Osteocyte (in vitro differentiated cells): ENCODE data around the gene GSK3B. TPM values are rescaled to one million over a fixed set of nuclear protein-coding genes. Genes with fewer than 3 reads are reported as not detected.

Experiments used
- DNase-seq: peaks from one replicate; pipeline ENCODE4 v3.0.0; 2021; ENCODE audit warnings: mixed read lengths; ENCODE audit not compliant: unreplicated experiment; ENCODE audit errors: extremely low spot score
- H3K27ac Mint-ChIP-seq: one replicate; pipeline ENCODE4 v1.8.0; 2021; ENCODE audit warnings: mild to moderate bottlenecking, mixed read lengths; ENCODE audit not compliant: unreplicated experiment
- H3K27me3 Mint-ChIP-seq: one replicate; pipeline ENCODE4 v1.8.0; 2021; ENCODE audit warnings: mixed read lengths; ENCODE audit not compliant: unreplicated experiment
- H3K36me3 Mint-ChIP-seq: one replicate; pipeline ENCODE4 v1.8.0; 2021; ENCODE audit warnings: mixed read lengths; ENCODE audit not compliant: unreplicated experiment
- H3K4me1 Mint-ChIP-seq: one replicate; pipeline ENCODE4 v1.8.0; 2021; ENCODE audit warnings: mixed read lengths; ENCODE audit not compliant: unreplicated experiment
- H3K4me3 Mint-ChIP-seq: one replicate; pipeline ENCODE4 v1.8.0; 2021; ENCODE audit warnings: mild to moderate bottlenecking, moderate library complexity, mixed read lengths; ENCODE audit not compliant: unreplicated experiment
- H3K9me3 Mint-ChIP-seq: one replicate; pipeline ENCODE4 v1.8.0; 2021; ENCODE audit warnings: mixed read lengths; ENCODE audit not compliant: unreplicated experiment
- total RNA-seq: library from RNA; stranded (reverse); gene quantifications from 2 replicates; pipeline ENCODE4 v1.2.1, GENCODE V29; 2021
- TF ChIP-seq, protein P1 (sequence below): fragments of 200-600 bp; sonication (generic); IDR thresholded peaks from 2 replicates; pipeline ENCODE4 v1.5.0; 2021; ENCODE audit warnings: antibody characterized with exemption, mild to moderate bottlenecking, moderate library complexity

The GSK3B gene
- total RNA-seq, 1 donor from 2014 or later, result 80.0 TPM

- no peaks in the 10 kb centered on the region for H3K27me3 Mint-ChIP-seq
- peaks cover 25% of the 10 kb centered on the region for H3K4me1 Mint-ChIP-seq
- H3K36me3 Mint-ChIP-seq, result peaks cover 6% of the 10 kb centered on the region
- no peak for DNase-seq
- no peaks in the 10 kb centered on the region for H3K9me3 Mint-ChIP-seq
- TF ChIP-seq, protein P1, sequence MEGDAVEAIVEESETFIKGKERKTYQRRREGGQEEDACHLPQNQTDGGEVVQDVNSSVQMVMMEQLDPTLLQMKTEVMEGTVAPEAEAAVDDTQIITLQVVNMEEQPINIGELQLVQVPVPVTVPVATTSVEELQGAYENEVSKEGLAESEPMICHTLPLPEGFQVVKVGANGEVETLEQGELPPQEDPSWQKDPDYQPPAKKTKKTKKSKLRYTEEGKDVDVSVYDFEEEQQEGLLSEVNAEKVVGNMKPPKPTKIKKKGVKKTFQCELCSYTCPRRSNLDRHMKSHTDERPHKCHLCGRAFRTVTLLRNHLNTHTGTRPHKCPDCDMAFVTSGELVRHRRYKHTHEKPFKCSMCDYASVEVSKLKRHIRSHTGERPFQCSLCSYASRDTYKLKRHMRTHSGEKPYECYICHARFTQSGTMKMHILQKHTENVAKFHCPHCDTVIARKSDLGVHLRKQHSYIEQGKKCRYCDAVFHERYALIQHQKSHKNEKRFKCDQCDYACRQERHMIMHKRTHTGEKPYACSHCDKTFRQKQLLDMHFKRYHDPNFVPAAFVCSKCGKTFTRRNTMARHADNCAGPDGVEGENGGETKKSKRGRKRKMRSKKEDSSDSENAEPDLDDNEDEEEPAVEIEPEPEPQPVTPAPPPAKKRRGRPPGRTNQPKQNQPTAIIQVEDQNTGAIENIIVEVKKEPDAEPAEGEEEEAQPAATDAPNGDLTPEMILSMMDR, result no peak
- no peak overlapping the region for H3K27ac Mint-ChIP-seq
- no peak overlapping the region for H3K4me3 Mint-ChIP-seq
These were observed 9.0 kb upstream of the GSK3B start for GRCh38 chr3:120103276-120103675.

DNA sequence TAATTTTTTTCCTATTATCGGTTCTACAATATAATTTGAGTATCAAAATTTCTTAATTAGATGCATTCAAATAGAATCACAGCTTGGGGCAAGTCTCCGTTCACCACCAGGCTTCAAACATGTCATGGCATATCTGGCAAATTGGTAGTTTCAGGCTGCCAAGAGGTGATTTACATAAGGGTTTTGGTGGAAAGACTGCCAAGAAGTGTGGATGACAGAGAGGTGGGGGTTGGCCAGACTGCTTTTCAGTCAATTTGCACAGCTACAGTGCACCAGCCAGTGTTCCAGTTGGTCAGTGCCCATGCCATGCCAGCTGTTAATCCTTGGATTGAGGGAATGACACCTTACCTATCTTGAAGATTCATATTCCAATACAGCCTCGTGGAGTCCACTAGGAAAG, 8.4 kb upstream of the GSK3B start:
- Mint-ChIP-seq H3K27ac (no peak overlapping the region), H3K9me3 (no peaks in the 10 kb centered on the region), H3K4me3 (no peak overlapping the region), H3K27me3 (no peaks in the 10 kb centered on the region), H3K4me1 (peaks cover 27% of the 10 kb centered on the region), H3K36me3 (peaks cover 6% of the 10 kb centered on the region)
- TF ChIP-seq, protein P1, result no peak
- no peak for DNase-seq

DNA sequence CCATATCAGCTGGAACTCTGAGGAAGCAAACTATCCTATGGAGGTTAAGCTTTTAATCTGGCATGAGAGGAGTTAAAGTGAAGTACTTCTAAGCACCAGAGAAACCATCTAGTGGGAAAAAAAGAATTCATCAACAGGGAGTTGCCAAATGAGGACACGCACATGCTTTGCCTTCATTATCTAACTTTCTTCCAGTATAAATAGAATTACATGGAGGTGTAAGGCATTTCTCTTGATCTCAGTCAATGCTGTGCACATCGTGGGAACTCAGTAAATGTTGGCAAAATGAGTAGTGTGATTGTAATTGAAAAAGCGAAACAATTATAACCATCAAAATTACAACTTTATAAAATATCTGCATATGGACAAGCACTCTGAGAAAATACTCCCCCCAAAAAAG, 8.0 kb upstream of the GSK3B start:
- H3K27ac Mint-ChIP-seq, result no peak overlapping the region
- no peak overlapping the region for H3K4me3 Mint-ChIP-seq
- H3K4me1 Mint-ChIP-seq, result peaks cover 29% of the 10 kb centered on the region
- peaks cover 6% of the 10 kb centered on the region for H3K36me3 Mint-ChIP-seq
- no peaks in the 10 kb centered on the region for H3K27me3 Mint-ChIP-seq
- H3K9me3 Mint-ChIP-seq, result no peaks in the 10 kb centered on the region
- TF ChIP-seq, protein P1, result no peak
- DNase-seq, result no peak

DNA sequence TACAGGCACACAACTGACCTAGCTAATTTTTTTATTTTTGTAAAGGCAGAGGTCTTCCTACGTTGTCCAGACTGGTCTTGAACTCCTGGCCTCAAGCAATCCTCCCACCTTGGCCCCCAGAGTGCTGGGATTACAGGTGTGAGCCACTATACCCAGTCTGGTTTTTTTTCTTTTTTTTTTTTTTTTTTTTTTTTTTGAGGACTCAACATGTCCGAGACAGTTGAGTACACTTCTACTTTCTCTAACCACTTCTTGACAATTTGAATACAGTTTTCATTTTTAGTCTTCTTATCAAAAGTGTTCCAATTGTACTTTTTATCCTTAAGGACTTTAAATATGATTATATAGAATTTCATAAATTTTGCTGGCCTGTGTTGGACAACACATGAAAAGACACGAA, 7.4 kb upstream of the GSK3B start:
- peaks cover 31% of the 10 kb centered on the region for H3K4me1 Mint-ChIP-seq
- H3K27me3 Mint-ChIP-seq, result no peaks in the 10 kb centered on the region
- H3K27ac Mint-ChIP-seq, result no peak overlapping the region
- H3K36me3 Mint-ChIP-seq, result peaks cover 6% of the 10 kb centered on the region
- TF ChIP-seq, protein P1, result no peak
- H3K4me3 Mint-ChIP-seq, result no peak overlapping the region
- DNase-seq, result no peak
- H3K9me3 Mint-ChIP-seq, result no peaks in the 10 kb centered on the region

GRCh38 chr3:120100711-120101110, 6.5 kb upstream of the GSK3B start:
- no peak for DNase-seq
- H3K4me3 Mint-ChIP-seq, result no peak overlapping the region
- no peaks in the 10 kb centered on the region for H3K9me3 Mint-ChIP-seq
- no peaks in the 10 kb centered on the region for H3K27me3 Mint-ChIP-seq
- no peak overlapping the region for H3K27ac Mint-ChIP-seq
- TF ChIP-seq, protein P1, result no peak
- H3K36me3 Mint-ChIP-seq, result peaks cover 6% of the 10 kb centered on the region
- H3K4me1 Mint-ChIP-seq, result peaks cover 38% of the 10 kb centered on the region
